ENCODE data around the gene ACAD10.
"Not testable (repeated sequence)": the region's sequence is repeated elsewhere in the genome, so short reads cannot be mapped to it uniquely, and the experiment has no call there.

The ACAD10 gene

GRCh38 chr12:111761099-111761498 is 75.2 kb downstream of the ACAD10 start:
- 91 to 92% methylated on average over 5 of the region's 5 CpGs for WGBS, 2 experiments

DNA sequence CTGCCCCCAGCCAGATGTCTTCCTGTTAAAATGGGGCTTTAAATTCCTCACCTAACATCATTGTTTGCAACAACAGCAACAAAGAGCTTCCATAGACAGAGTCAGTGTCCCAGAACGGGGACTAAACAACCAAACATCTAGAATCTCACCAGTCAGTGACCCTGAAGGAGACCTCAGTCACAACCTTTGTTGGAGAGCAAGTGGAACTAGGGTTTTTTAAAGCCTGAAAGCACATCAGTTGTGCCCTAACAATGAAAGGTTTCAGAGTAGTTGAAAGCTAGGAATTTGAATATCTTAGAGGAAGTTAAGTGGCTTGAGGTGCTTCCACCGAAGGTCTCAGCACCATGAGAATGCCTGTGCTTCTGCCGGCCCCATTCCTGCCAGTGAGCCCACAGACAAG is 75.9 kb downstream of the ACAD10 start:
- Histone ChIP-seq H3K27me3 (ENCODE audit: control insufficient read depth, insufficient read depth, low read length, poor library complexity, severe bottlenecking) (peaks cover 6% of the 10 kb centered on the region), H3K27ac (ENCODE audit: insufficient read depth, low read depth, low read length, poor library complexity, severe bottlenecking) (peak overlapping the region; percentile 67), H3K4me3 (ENCODE audit: insufficient read depth, low read depth, low read length) (no peak overlapping the region), H3K4me1 (ENCODE audit: control insufficient read depth, insufficient read depth, low read length) (peaks cover 11% of the 10 kb centered on the region), H3K36me3 (ENCODE audit: control insufficient read depth, insufficient read depth, low read length) (no peaks in the 10 kb centered on the region), H3K9me3 (ENCODE audit: control insufficient read depth, low read length) (no peaks in the 10 kb centered on the region)
- WGBS, 2 experiments: 40 to 47% methylated on average over 3 of the region's 3 CpGs

More at GRCh38 chr12:111761099-111761498, 75.2 kb downstream of the ACAD10 start:
- Histone ChIP-seq H3K27ac (ENCODE audit: insufficient read depth, low read depth, low read length, poor library complexity, severe bottlenecking) (peak overlapping the region; percentile 26), H3K9me3 (ENCODE audit: control insufficient read depth, low read length) (no peaks in the 10 kb centered on the region), H3K4me3 (ENCODE audit: insufficient read depth, low read depth, low read length) (no peak overlapping the region), H3K36me3 (ENCODE audit: control insufficient read depth, insufficient read depth, low read length) (no peaks in the 10 kb centered on the region), H3K4me1 (ENCODE audit: control insufficient read depth, insufficient read depth, low read length) (peaks cover 11% of the 10 kb centered on the region), H3K27me3 (ENCODE audit: control insufficient read depth, insufficient read depth, low read length, poor library complexity, severe bottlenecking) (no peaks in the 10 kb centered on the region)

DNA sequence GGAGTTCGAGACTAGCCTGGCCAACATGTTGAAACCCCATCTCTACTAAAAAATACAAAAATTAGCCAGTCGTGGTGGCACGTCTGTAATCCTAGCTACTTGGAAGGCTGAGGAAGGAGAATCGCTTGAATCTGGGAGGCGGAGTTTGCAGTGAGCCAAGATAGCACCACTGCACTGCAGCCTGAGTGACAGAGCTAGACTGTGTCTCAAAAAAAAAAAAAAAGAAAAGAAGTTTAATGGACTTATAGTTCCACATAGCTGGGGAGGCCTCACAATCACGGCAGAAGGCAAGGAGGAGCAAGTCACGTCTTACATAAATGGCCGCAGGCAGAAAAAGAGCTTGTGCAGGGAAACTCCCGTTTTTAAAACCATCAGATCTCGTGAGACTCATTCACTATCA is 77.7 kb downstream of the ACAD10 start:
- not testable (repeated sequence) for H3K27ac ChIP-seq (ENCODE audit: insufficient read depth, low read depth, low read length, poor library complexity, severe bottlenecking); H3K9me3 ChIP-seq (ENCODE audit: control insufficient read depth, low read length); H3K36me3 ChIP-seq (ENCODE audit: control insufficient read depth, insufficient read depth, low read length); H3K4me3 ChIP-seq (ENCODE audit: insufficient read depth, low read depth, low read length); H3K4me1 ChIP-seq (ENCODE audit: control insufficient read depth, insufficient read depth, low read length)
- 90 to 92% methylated on average over 10 of the region's 10 CpGs for WGBS, 2 experiments
- H3K27me3 ChIP-seq (ENCODE audit: control insufficient read depth, insufficient read depth, low read length, poor library complexity, severe bottlenecking): peaks cover 20% of the 10 kb centered on the region

DNA sequence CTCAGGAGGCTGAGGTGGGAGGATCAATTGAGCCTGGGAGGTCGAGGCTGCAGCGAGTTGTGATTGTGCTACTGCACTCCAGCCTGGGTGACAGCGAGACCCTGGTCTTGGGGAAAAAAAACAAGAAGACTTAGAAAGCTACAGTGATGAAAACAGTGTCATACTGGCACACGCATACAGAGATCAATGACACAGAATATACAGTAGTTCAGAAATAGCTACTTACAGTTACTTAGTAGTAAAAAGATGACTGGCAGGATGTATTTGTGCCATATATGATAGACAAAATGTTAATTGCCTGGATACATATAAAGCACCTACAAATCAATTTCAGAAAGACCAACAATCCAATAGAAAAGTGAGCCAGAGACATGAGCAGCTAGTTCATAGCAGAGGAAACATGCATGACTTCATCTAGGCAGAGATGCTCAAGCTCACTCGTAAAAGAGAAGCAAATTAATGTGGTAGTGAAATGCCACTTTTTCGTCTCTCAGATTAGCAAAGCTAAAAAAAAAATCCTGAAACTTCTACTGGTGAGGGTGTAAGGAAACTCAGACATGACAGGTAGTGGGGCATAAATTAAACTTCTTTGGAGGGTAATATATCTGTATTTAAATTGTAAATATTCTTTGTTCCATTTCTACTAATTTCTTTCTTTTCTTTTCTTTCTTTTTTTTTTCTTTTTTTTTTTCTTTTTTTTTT is 78.4 kb downstream of the ACAD10 start:
- H3K36me3 ChIP-seq (ENCODE audit: control insufficient read depth, insufficient read depth, low read length): no peaks in the 10 kb centered on the region
- no peak overlapping the region for H3K27ac ChIP-seq (ENCODE audit: insufficient read depth, low read depth, low read length, poor library complexity, severe bottlenecking)
- no peak overlapping the region for H3K4me3 ChIP-seq (ENCODE audit: insufficient read depth, low read depth, low read length)
- WGBS, 2 experiments: 93% methylated on average over 6 of the region's 6 CpGs
- no peaks in the 10 kb centered on the region for H3K4me1 ChIP-seq (ENCODE audit: control insufficient read depth, insufficient read depth, low read length)
- peaks cover 20% of the 10 kb centered on the region for H3K27me3 ChIP-seq (ENCODE audit: control insufficient read depth, insufficient read depth, low read length, poor library complexity, severe bottlenecking)
- H3K9me3 ChIP-seq (ENCODE audit: control insufficient read depth, low read length): no peaks in the 10 kb centered on the region

GRCh38 chr12:111766608-111767361 is 80.9 kb downstream of the ACAD10 start, which contains the start of gene ALDH2:
ALDH2 (plus strand) TSS chr12:111766933; CDS start chr12:111766983, 50 bp downstream.
- H3K27ac ChIP-seq (ENCODE audit: insufficient read depth, low read depth, low read length, poor library complexity, severe bottlenecking): no peak within 1 kb of the TSS
- peak within 1 kb of the TSS; percentile 70 for H3K4me3 ChIP-seq (ENCODE audit: insufficient read depth, low read depth, low read length)
- no peaks in the 10 kb centered on the region for H3K9me3 ChIP-seq (ENCODE audit: control insufficient read depth, low read length)
- 1% methylated on average over 73 of the region's 73 CpGs for WGBS, 2 experiments
- H3K27me3 ChIP-seq (ENCODE audit: control insufficient read depth, insufficient read depth, low read length, poor library complexity, severe bottlenecking): peaks cover 20% of the 10 kb centered on the region
- H3K4me1 ChIP-seq (ENCODE audit: control insufficient read depth, insufficient read depth, low read length): no peaks in the 10 kb centered on the region
- no peaks in the 10 kb centered on the region for H3K36me3 ChIP-seq (ENCODE audit: control insufficient read depth, insufficient read depth, low read length)

GRCh38 chr12:111767362-111768158 is 81.7 kb downstream of the ACAD10 start:
- Histone ChIP-seq H3K9me3 (ENCODE audit: control insufficient read depth, low read length) (no peaks in the 10 kb centered on the region), H3K4me3 (ENCODE audit: insufficient read depth, low read depth, low read length) (peak overlapping the region; percentile 70), H3K27ac (ENCODE audit: insufficient read depth, low read depth, low read length, poor library complexity, severe bottlenecking) (no peak overlapping the region), H3K36me3 (ENCODE audit: control insufficient read depth, insufficient read depth, low read length) (no peaks in the 10 kb centered on the region), H3K4me1 (ENCODE audit: control insufficient read depth, insufficient read depth, low read length) (no peaks in the 10 kb centered on the region), H3K27me3 (ENCODE audit: control insufficient read depth, insufficient read depth, low read length, poor library complexity, severe bottlenecking) (peaks cover 20% of the 10 kb centered on the region)
- 14 to 15% methylated on average over 18 of the region's 18 CpGs for WGBS, 2 experiments

GRCh38 chr12:111768159-111768895 is 82.5 kb downstream of the ACAD10 start:
- peaks cover 20% of the 10 kb centered on the region for H3K27me3 ChIP-seq (ENCODE audit: control insufficient read depth, insufficient read depth, low read length, poor library complexity, severe bottlenecking)
- H3K9me3 ChIP-seq (ENCODE audit: control insufficient read depth, low read length): no peaks in the 10 kb centered on the region
- H3K27ac ChIP-seq (ENCODE audit: insufficient read depth, low read depth, low read length, poor library complexity, severe bottlenecking): no peak overlapping the region
- no peak overlapping the region for H3K4me3 ChIP-seq (ENCODE audit: insufficient read depth, low read depth, low read length)
- H3K4me1 ChIP-seq (ENCODE audit: control insufficient read depth, insufficient read depth, low read length): no peaks in the 10 kb centered on the region
- 94% methylated on average over 9 of the region's 9 CpGs for WGBS, 2 experiments
- H3K36me3 ChIP-seq (ENCODE audit: control insufficient read depth, insufficient read depth, low read length): no peaks in the 10 kb centered on the region

- 94% methylated on average over 8 of the region's 8 CpGs for WGBS, 2 experiments
- H3K4me1 ChIP-seq (ENCODE audit: control insufficient read depth, insufficient read depth, low read length): no peaks in the 10 kb centered on the region
Measured at GRCh38 chr12:111769599-111769998, 83.7 kb downstream of the ACAD10 start.

DNA sequence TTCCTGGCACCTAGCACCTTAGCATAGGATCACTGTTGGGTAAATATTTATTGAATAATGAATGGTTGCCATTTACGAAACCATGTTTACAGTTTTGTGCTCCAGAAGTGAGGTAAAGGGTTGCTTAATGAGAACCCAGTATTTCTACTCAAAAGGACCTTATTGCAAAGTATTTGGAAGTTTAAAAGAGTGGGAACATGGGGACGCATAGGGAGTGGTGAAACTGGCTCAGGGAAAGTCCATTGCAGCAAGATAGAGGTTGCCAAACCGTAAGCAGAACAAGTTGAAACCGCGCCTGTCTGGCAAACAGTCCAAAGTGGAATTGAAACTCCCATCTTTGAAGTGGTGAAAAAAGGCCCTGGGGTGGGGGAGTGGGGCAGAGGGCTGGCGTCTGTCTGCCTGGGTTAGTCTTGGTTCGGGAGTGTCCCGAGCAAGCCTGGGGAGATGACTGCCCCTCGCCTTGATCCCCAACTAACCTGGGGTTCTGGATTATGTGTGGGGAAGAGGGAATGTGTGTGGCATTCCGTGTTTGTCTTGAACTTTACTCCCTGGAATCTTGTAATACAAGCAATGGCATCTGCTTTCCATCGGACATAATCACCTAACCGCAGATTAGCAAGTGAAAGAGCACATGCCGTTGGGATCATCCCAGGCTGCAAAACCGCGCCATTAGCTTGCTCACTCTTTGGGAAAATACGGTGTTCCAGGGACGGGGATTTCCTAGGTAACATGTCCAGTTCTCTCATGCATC is 88.1 kb downstream of the ACAD10 start:
- Histone ChIP-seq H3K9me3 (ENCODE audit: control insufficient read depth, low read length) (no peaks in the 10 kb centered on the region), H3K27ac (ENCODE audit: insufficient read depth, low read depth, low read length, poor library complexity, severe bottlenecking) (no peak overlapping the region), H3K4me1 (ENCODE audit: control insufficient read depth, insufficient read depth, low read length) (no peaks in the 10 kb centered on the region), H3K27me3 (ENCODE audit: control insufficient read depth, insufficient read depth, low read length, poor library complexity, severe bottlenecking) (no peaks in the 10 kb centered on the region), H3K36me3 (ENCODE audit: control insufficient read depth, insufficient read depth, low read length) (no peaks in the 10 kb centered on the region), H3K4me3 (ENCODE audit: insufficient read depth, low read depth, low read length) (no peak overlapping the region)
- 87 to 89% methylated on average over 17 of the region's 17 CpGs for WGBS, 2 experiments

More at GRCh38 chr12:111769599-111769998, 83.7 kb downstream of the ACAD10 start:
- Histone ChIP-seq H3K9me3 (ENCODE audit: control insufficient read depth, low read length) (no peaks in the 10 kb centered on the region), H3K27me3 (ENCODE audit: control insufficient read depth, insufficient read depth, low read length, poor library complexity, severe bottlenecking) (peaks cover 20% of the 10 kb centered on the region), H3K27ac (ENCODE audit: insufficient read depth, low read depth, low read length, poor library complexity, severe bottlenecking) (no peak overlapping the region), H3K4me3 (ENCODE audit: insufficient read depth, low read depth, low read length) (no peak overlapping the region), H3K36me3 (ENCODE audit: control insufficient read depth, insufficient read depth, low read length) (no peaks in the 10 kb centered on the region)
